BJ (cell line): ENCODE results near the gene PLXNA2. TPM values are rescaled to one million over a fixed set of nuclear protein-coding genes. Genes with fewer than 3 reads are reported as not detected.
A peak's percentile ranks its signal among the peaks of the same experiment; 100 is the strongest.

ENCODE experiments used
- CTCF ChIA-PET: fragments of 350-600 bp; formaldehyde crosslinking; extraction: SDS; loops from one replicate; lab custom pipeline; 2021; ENCODE audit warnings: antibody characterized with exemption, inconsistent platforms; lab: Yijun Ruan, JAX
- POLR2A ChIA-PET: fragments of 300-600 bp; sonication (Branson Sonifier 250); formaldehyde crosslinking; extraction: SDS; loops from one replicate; lab custom pipeline; 2021; ENCODE audit warnings: antibody characterized with exemption; lab: Charles Lee
- DNase-seq: peaks from one replicate; pipeline ENCODE4 v3.0.0-alpha.2; 2011; ENCODE audit warnings: low read depth
- H3K27me3 ChIP-seq: 2 replicates; pipeline ENCODE4 v1.6.0; 2011; ENCODE audit warnings: low read length; ENCODE audit not compliant: control insufficient read depth, insufficient read depth
- H3K36me3 ChIP-seq: 2 replicates; pipeline ENCODE4 v1.5.1; 2011; ENCODE audit warnings: low read length; ENCODE audit not compliant: control insufficient read depth, insufficient read depth
- H3K4me3 ChIP-seq: 2 replicates; pipeline ENCODE4 v1.5.1; 2011; ENCODE audit warnings: low read depth, mild to moderate bottlenecking, control low read depth, low read length
- CTCF ChIP-seq: IDR thresholded peaks from 2 replicates; pipeline ENCODE4 v1.5.1; 2011; ENCODE audit warnings: low read depth, mild to moderate bottlenecking, control low read depth, inconsistent platforms, low read length, moderate library complexity; ENCODE audit not compliant: insufficient read depth
- polyA plus RNA-seq: library from polyadenylated mRNA; depleted of rRNA; stranded (reverse); fragments of >200 nt; gene quantifications from 2 replicates; pipeline ENCODE4 v1.2.3, GENCODE V29; 2011

PLXNA2 gene
- polyA plus RNA-seq, 1 experiment, result 2.7 TPM

DNA sequence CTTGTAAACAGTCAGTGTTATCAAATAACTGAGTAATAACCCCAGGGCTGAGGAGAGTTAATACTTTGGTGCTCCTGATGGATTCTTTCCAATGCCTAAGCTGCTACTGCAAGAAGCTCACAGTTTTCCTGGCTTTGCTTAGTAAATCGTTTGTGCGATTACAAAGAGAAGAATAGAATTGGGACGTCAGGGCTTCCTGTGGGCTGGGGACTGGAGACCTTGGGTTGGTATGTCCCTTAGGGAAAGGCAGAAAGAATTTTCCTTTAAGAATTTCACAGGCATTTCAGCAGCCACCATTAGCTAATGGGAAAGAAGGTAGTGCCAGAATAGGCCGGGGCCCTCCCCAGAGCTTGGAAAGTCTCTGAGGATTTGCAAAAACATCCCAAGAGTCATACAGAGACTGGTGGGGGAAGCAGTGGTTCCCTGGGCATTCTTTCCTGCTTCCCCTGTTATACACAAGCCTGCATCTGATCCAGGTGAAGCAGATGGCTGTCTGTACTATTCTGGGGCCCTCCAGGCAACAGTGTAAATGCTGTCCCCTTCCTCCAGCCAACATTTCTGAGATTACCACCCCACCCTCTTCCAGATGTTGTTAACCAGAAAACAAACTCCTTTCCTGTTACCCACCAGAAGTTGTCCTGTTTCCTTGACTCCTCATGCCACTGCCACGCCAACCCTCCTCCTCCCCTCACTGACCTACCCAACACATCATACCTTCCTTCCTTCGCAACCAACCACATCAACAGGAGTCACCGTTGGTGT lies 40.2 kb downstream of the PLXNA2 start:
- no peak for DNase-seq
- TF ChIP-seq CTCF, result no peak
- no peaks in the 10 kb centered on the region for H3K27me3 ChIP-seq
- H3K36me3 ChIP-seq, result no peaks in the 10 kb centered on the region
- no peak overlapping the region for H3K4me3 ChIP-seq
- POLR2A ChIA-PET, result interaction anchor here (0.6 kb wide), 1 partner anchor 1205 kb away, joined by 3 read pairs; no protein-coding TSS in a partner anchor
- CTCF ChIA-PET, result interaction anchor here (0.9 to 1.6 kb wide), 6 partner anchors 14 to 182 kb away, joined by 3 to 5 read pairs (median 3); no protein-coding TSS in a partner anchor

DNA sequence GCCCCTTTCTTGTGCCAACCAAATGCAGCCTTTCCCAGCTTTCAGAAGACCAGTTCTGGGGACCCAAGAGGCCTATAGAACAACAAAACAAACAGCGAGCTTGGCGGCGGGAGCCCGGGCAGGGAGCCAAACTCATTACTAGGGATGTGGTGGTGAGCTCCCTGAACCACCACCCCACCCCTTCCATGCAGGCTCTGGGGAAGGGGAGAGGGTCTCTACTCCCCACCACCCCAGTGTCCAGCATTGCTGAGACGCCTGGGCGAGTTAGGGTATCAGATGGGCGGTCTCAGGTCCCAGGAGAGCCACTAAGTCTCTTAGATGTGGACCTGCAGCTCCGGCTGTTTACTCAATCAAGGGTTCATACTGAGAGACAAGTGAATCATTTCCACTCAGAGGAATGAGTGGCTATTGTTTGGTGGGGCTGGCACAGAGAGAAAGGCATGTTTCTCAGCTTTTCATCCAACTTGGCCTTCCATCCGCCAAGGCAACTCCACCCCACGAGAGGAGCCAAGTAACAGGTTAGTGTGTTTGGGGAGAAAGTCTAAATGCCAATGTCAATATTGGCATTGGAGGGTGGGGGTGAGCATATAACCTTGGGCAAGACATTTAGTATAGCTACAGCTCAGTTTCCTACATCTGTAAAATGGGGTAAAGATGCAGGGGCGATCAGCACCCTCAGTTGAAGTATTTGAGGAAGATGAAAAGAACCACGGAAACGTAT lies 40.9 kb downstream of the PLXNA2 start:
- POLR2A ChIA-PET, result interaction anchor here (0.6 kb wide), 1 partner anchor 1206 kb away, joined by 3 read pairs; no protein-coding TSS in a partner anchor
- no peak for DNase-seq
- Histone ChIP-seq H3K36me3 (no peaks in the 10 kb centered on the region), H3K27me3 (no peaks in the 10 kb centered on the region), H3K4me3 (no peak overlapping the region)
- no peak for TF ChIP-seq CTCF
- CTCF ChIA-PET, result interaction anchor here (0.9 to 1.6 kb wide), 5 partner anchors 13 to 182 kb away, joined by 3 to 5 read pairs (median 3); no protein-coding TSS in a partner anchor

DNA sequence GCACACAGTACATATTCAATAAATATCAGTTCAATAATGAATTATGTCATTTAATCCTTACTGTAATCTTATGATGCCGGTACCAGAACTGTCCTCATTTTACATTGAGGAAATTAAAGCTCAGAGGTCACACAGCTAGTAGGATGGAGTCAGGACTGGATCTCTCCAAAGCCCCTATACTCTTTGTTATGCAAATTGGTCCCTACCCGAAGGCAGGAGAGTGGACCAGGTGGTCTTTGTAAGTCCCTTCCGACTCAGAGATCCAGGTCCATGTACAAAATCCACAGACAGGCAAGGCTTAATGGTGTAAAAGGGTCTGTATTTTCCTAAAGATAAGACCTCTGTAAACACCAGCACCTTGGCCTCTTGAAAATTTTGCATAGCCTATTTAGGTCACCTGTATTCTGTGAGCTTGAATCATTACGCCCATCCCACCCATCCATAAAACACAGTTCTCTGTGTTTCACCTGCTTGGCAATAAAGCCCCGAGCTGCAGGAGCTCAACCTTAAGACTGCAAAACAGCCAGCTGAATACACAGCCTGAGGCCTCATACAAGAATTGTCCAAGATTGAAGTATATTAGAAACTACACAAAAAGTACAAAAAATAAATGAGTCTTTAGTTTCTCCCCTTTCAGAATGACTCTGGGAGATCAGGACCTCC lies 41.7 kb downstream of the PLXNA2 start:
- ChIA-PET POLR2A (interaction anchor here (0.6 kb wide), 1 partner anchor 13 kb away, joined by 5 read pairs; no protein-coding TSS in a partner anchor), CTCF (interaction anchor here (1.0 to 1.8 kb wide), 6 partner anchors 12 to 181 kb away, joined by 3 to 9 read pairs (median 5); no protein-coding TSS in a partner anchor)
- DNase-seq, result no peak
- no peaks in the 10 kb centered on the region for H3K27me3 ChIP-seq
- H3K4me3 ChIP-seq, result no peak overlapping the region
- H3K36me3 ChIP-seq, result no peaks in the 10 kb centered on the region
- TF ChIP-seq CTCF, result no peak

GRCh38 chr1:208201229-208201628 lies 43.0 kb downstream of the PLXNA2 start:
- no peaks in the 10 kb centered on the region for H3K36me3 ChIP-seq
- H3K27me3 ChIP-seq, result no peaks in the 10 kb centered on the region
- H3K4me3 ChIP-seq, result no peak overlapping the region
- CTCF ChIA-PET, result interaction anchor here (1.5 to 1.8 kb wide), 2 partner anchors 69 to 70 kb away, joined by 5 to 9 read pairs; no protein-coding TSS in a partner anchor
- TF ChIP-seq CTCF, result no peak
- POLR2A ChIA-PET, result no interaction called here
- DNase-seq, result peak; percentile 91
